Left renal cortex interstitium (tissue), 4 donors: ENCODE measurements around the gene CEP131. TPM values are rescaled to one million over a fixed set of nuclear protein-coding genes. Genes with fewer than 3 reads are reported as not detected.
"Not testable (repeated sequence)": the region's sequence is repeated elsewhere in the genome, so short reads cannot be mapped to it uniquely, and the experiment has no call there.

ENCODE experiments used
- DNase-seq, 4 donors: peaks; one replicate each; pipeline ENCODE4 v3.0.0-alpha.2; 2013; ENCODE audit warnings: low read depth in 4 of 4, low spot score in 2 of 4, missing footprints in 1 of 4
- polyA plus RNA-seq, 4 donors: library from polyadenylated mRNA; unstranded; fragments of 120-200 nt; gene quantifications; one replicate each; pipeline ENCODE4 v1.2.1, GENCODE V29; 2013; ENCODE audit not compliant: insufficient read length in 4 of 4

Gene CEP131
- polyA plus RNA-seq, 4 donors: 12.3 to 26.9 (median 22.9) TPM

- DNase-seq: no peak
Measured at GRCh38 chr17:81157848-81158687, 64.7 kb downstream of the CEP131 start.

GRCh38 chr17:81156866-81157805 lies 65.6 kb downstream of the CEP131 start:
- no peak for DNase-seq

GRCh38 chr17:81154961-81155360 lies 67.8 kb downstream of the CEP131 start:
- no peak for DNase-seq

- DNase-seq: not testable (repeated sequence)
Measured at GRCh38 chr17:81154016-81154415, 68.7 kb downstream of the CEP131 start.

GRCh38 chr17:81153340-81153803 lies 69.4 kb downstream of the CEP131 start:
- DNase-seq: no peak

- DNase-seq: no peak
Measured at GRCh38 chr17:81152288-81152828, 70.4 kb downstream of the CEP131 start.

- DNase-seq: no peak
Measured at GRCh38 chr17:81151278-81151677, 71.5 kb downstream of the CEP131 start.

- DNase-seq: no peak
Measured at GRCh38 chr17:81150377-81151077, 72.2 kb downstream of the CEP131 start.

GRCh38 chr17:81148986-81149533 lies 73.7 kb downstream of the CEP131 start:
- DNase-seq: no peak

GRCh38 chr17:81148571-81148970 lies 74.2 kb downstream of the CEP131 start:
- DNase-seq: no peak

- no peak for DNase-seq
Measured at GRCh38 chr17:81147701-81148100, 75.1 kb downstream of the CEP131 start.

- not testable (repeated sequence) for DNase-seq
Measured at GRCh38 chr17:81146208-81146607, 76.6 kb downstream of the CEP131 start.

GRCh38 chr17:81144423-81144781 lies 78.4 kb downstream of the CEP131 start:
- DNase-seq: no peak

GRCh38 chr17:81143717-81144422 lies 78.9 kb downstream of the CEP131 start:
- no peak for DNase-seq

- no peak for DNase-seq
Measured at GRCh38 chr17:81143200-81143527, 79.6 kb downstream of the CEP131 start.

GRCh38 chr17:81142301-81143199 lies 80.2 kb downstream of the CEP131 start:
- peak in 2 of 4 donors; percentile 46 to 67 for DNase-seq

GRCh38 chr17:81140695-81141094 lies 82.1 kb downstream of the CEP131 start:
- no peak for DNase-seq

GRCh38 chr17:81140018-81140417 lies 82.7 kb downstream of the CEP131 start:
- no peak for DNase-seq
